ENCODE results near the gene CAPN11.
A peak's percentile ranks its signal among the peaks of the same experiment; 100 is the strongest.

CAPN11 gene

GRCh38 chr6:44123544-44123943 is 35.1 kb upstream of the CAPN11 start:
- H3K27ac ChIP-seq (ENCODE audit: extremely low read depth, low read depth, low read length): no peak overlapping the region
- no peaks in the 10 kb centered on the region for H3K9me3 ChIP-seq (ENCODE audit: control insufficient read depth, insufficient read depth, low read depth, low read length)
- H3K36me3 ChIP-seq (ENCODE audit: control insufficient read depth in 2 of 2, insufficient read depth in 1 of 2, low read length in 2 of 2): peaks cover 0 to 17% of the 10 kb centered on the region in 2 experiments; a peak in 2 of 3 replicates
- ChIA-PET CTCF (interaction anchor here (1.0 to 1.2 kb wide), 2 partner anchors 24 to 26 kb away, joined by 3 to 4 read pairs; no protein-coding TSS in a partner anchor), POLR2A (interaction anchor here (0.5 to 1.6 kb wide), 2 partner anchors 82 to 123 kb away, joined by 3 to 4 read pairs; partner anchors contain the start of gene HSP90AB1)
- peaks cover 32% of the 10 kb centered on the region for H3K4me1 ChIP-seq (ENCODE audit: control insufficient read depth, insufficient read depth, low read length)
- 0 out of 2 replicates have a peak, but pooled peaks have one; percentile 21 for TF ChIP-seq SP7 (tag by site-specific recombination; IDR thresholded peaks at IDR 0.05)
- TF ChIP-seq KLF1 (tag by site-specific recombination; IDR thresholded peaks at IDR 0.05): peak; percentile 65
- peak; percentile 58; the same call in 1 of the 2 replicates for TF ChIP-seq ZNF664 (tag by site-specific recombination; IDR thresholded peaks at IDR 0.05)
- TF ChIP-seq ZNF23 (tag by site-specific recombination; IDR thresholded peaks at IDR 0.05; ENCODE audit: borderline replicate concordance): no peak
- TF ChIP-seq ZNF76 (tag by site-specific recombination; IDR thresholded peaks at IDR 0.05; ENCODE audit: borderline replicate concordance, low read depth): no peak
- peak; percentile 80; the same call in 1 of the 2 replicates for TF ChIP-seq MZF1 (tag by site-specific recombination; IDR thresholded peaks at IDR 0.05; ENCODE audit: borderline replicate concordance)
- peak; percentile 72 for TF ChIP-seq ZNF18 (tag by site-specific recombination; IDR thresholded peaks at IDR 0.05)
- H3K4me3 ChIP-seq (ENCODE audit: low read depth, low read length): no peak overlapping the region

GRCh38 chr6:44126320-44127149 is 32.1 kb upstream of the CAPN11 start:
- H3K36me3 ChIP-seq (ENCODE audit: control insufficient read depth in 2 of 2, insufficient read depth in 1 of 2, low read length in 2 of 2): peaks cover 0 to 17% of the 10 kb centered on the region in 2 experiments; a peak in 2 of 3 replicates
- H3K9me3 ChIP-seq (ENCODE audit: control insufficient read depth, insufficient read depth, low read depth, low read length): no peaks in the 10 kb centered on the region
- H3K4me3 ChIP-seq (ENCODE audit: low read depth, low read length): peak overlapping the region; percentile 85
- H3K27ac ChIP-seq (ENCODE audit: extremely low read depth, low read depth, low read length): peak overlapping the region; percentile 65; the same call in 1 of the 2 replicates
- CTCF ChIA-PET: interaction anchor here (0.6 kb wide), 1 partner anchor 142 kb away, joined by 3 read pairs; no protein-coding TSS in a partner anchor
- H3K4me1 ChIP-seq (ENCODE audit: control insufficient read depth, insufficient read depth, low read length): peaks cover 23% of the 10 kb centered on the region
- POLR2A ChIA-PET: interaction anchor here (0.8 to 1.5 kb wide), 9 partner anchors 9 to 120 kb away, joined by 3 to 7 read pairs (median 5); partner anchors contain the start of gene HSP90AB1
- TF ChIP-seq ZBTB7A (tag by site-specific recombination; IDR thresholded peaks at IDR 0.05; ENCODE audit: low read depth): 0 out of 2 replicates have a peak, but pooled peaks have one; percentile 17
- TF ChIP-seq ZNF335 (tag by site-specific recombination; conservative IDR thresholded peaks at IDR 0.05): peak; percentile 30
- TF ChIP-seq GLIS2 (tag by site-specific recombination; IDR thresholded peaks at IDR 0.05): 0 out of 2 replicates have a peak, but pooled peaks have one; percentile 37
- TF ChIP-seq ZNF610 (tag by site-specific recombination; IDR thresholded peaks at IDR 0.05; ENCODE audit: borderline replicate concordance): no peak
- 0 out of 2 replicates have a peak, but pooled peaks have one; percentile 14 for TF ChIP-seq ZNF10 (tag by site-specific recombination; IDR thresholded peaks at IDR 0.05)
- no peak for TF ChIP-seq ZNF670 (tag by site-specific recombination; IDR thresholded peaks at IDR 0.05; ENCODE audit: low read depth)
- no peak for TF ChIP-seq ZNF133 (tag by site-specific recombination; IDR thresholded peaks at IDR 0.05)
- TF ChIP-seq ZNF629 (tag by site-specific recombination; IDR thresholded peaks at IDR 0.05): no peak
- 0 out of 2 replicates have a peak, but pooled peaks have one; percentile 27 for TF ChIP-seq KLF16 (tag by site-specific recombination; IDR thresholded peaks at IDR 0.05)
- TF ChIP-seq ZNF341 (tag by site-specific recombination; IDR thresholded peaks at IDR 0.05; ENCODE audit: low read depth): peak; percentile 93
- TF ChIP-seq EGR2 (tag by site-specific recombination; IDR thresholded peaks at IDR 0.05; ENCODE audit: low read depth): peak; percentile 7; the same call in 1 of the 2 replicates
- TF ChIP-seq ZNF623 (tag by site-specific recombination; IDR thresholded peaks at IDR 0.05): no peak
- no peak for TF ChIP-seq GFI1B (tag by site-specific recombination; IDR thresholded peaks at IDR 0.05)
- TF ChIP-seq INSM2 (tag by site-specific recombination; IDR thresholded peaks at IDR 0.05): 0 out of 2 replicates have a peak, but pooled peaks have one; percentile 15
- no peak for TF ChIP-seq ZNF518A (tag by site-specific recombination; conservative IDR thresholded peaks at IDR 0.05; ENCODE audit: low read depth)
- TF ChIP-seq ZNF146 (tag by site-specific recombination; IDR thresholded peaks at IDR 0.05): no peak
- no peak for TF ChIP-seq ZBTB48 (tag by site-specific recombination; IDR thresholded peaks at IDR 0.05)
- TF ChIP-seq RBAK (tag by site-specific recombination; IDR thresholded peaks at IDR 0.05): no peak
- TF ChIP-seq ZNF658 (tag by site-specific recombination; IDR thresholded peaks at IDR 0.05): no peak

Data from HEK293 (cell line).